Fibroblast of lung (primary cell): ENCODE data around the gene SLC35G1. TPM values are rescaled to one million over a fixed set of nuclear protein-coding genes. Genes with fewer than 3 reads are reported as not detected.
A peak's percentile ranks its signal among the peaks of the same experiment; 100 is the strongest.

Experiments
- DNase-seq, 2 donors: peaks; one replicate each; pipeline versions ENCODE4 v3.0.0 to v3.0.0-alpha.2; 2010; ENCODE audit warnings: low read depth in 2 of 2
- H2AFZ ChIP-seq: 2 replicates; pipeline ENCODE4 v1.5.1; 2012; ENCODE audit warnings: low read length, control low read depth, inconsistent platforms
- H3K27ac ChIP-seq: 2 replicates; pipeline ENCODE4 v1.5.1; 2011; ENCODE audit warnings: low read length, control low read depth; ENCODE audit not compliant: insufficient read depth
- H3K27me3 ChIP-seq: 2 replicates; pipeline ENCODE4 v1.5.1; 2011; ENCODE audit warnings: mild to moderate bottlenecking, low read length; ENCODE audit not compliant: control insufficient read depth, insufficient read depth
- H3K36me3 ChIP-seq: 2 replicates; pipeline ENCODE4 v1.5.1; 2011; ENCODE audit warnings: low read length; ENCODE audit not compliant: control insufficient read depth, insufficient read depth
- H3K4me1 ChIP-seq: 2 replicates; pipeline ENCODE4 v1.5.1; 2011; ENCODE audit warnings: low read length; ENCODE audit not compliant: control insufficient read depth, insufficient read depth; ENCODE audit errors: extremely low read depth
- H3K4me2 ChIP-seq: 2 replicates; pipeline ENCODE4 v1.5.1; 2011; ENCODE audit warnings: low read length, control low read depth; ENCODE audit not compliant: insufficient read depth; ENCODE audit errors: extremely low read depth
- H3K4me3 ChIP-seq, 4 experiments: fragments of 200-600 bp in 1 of 4; sonication (generic) in 1 of 4; replicated peaks in 1 of 4; 2 replicates each; pipeline ENCODE4 v1.5.1; 2011 to 2016; ENCODE audit warnings: low read length in 4 of 4, low read depth in 3 of 4, mild to moderate bottlenecking in 3 of 4, control low read depth in 2 of 4, inconsistent platforms in 1 of 4, mixed read lengths in 1 of 4; ENCODE audit not compliant: insufficient read depth in 1 of 4; ENCODE audit errors: control extremely low read depth in 1 of 4
- H3K79me2 ChIP-seq: 2 replicates; pipeline ENCODE4 v1.5.1; 2012; ENCODE audit warnings: mild to moderate bottlenecking, low read length, inconsistent platforms; ENCODE audit not compliant: control insufficient read depth, insufficient read depth
- H3K9ac ChIP-seq: 2 replicates; pipeline ENCODE4 v1.5.1; 2011; ENCODE audit warnings: mild to moderate bottlenecking, low read length, control low read depth; ENCODE audit not compliant: insufficient read depth
- H3K9me3 ChIP-seq: 2 replicates; pipeline ENCODE4 v1.5.1; 2012; ENCODE audit warnings: low read depth, low read length; ENCODE audit not compliant: control insufficient read depth, insufficient read depth
- H4K20me1 ChIP-seq: 2 replicates; pipeline ENCODE4 v1.5.1; 2011; ENCODE audit warnings: low read length; ENCODE audit not compliant: control insufficient read depth, insufficient read depth; ENCODE audit errors: extremely low read depth
- EZH2 ChIP-seq: IDR thresholded peaks from 2 replicates; pipeline ENCODE4 v1.5.1; 2012; ENCODE audit warnings: low read length, control low read depth, mild to moderate bottlenecking; ENCODE audit errors: missing control alignments
- polyA plus RNA-seq, 2 donors: library from polyadenylated mRNA; depleted of rRNA in 1 of 2; stranded (reverse) in 1 of 2; unstranded in 1 of 2; fragments of >200 nt; gene quantifications; 2 replicates each; pipeline ENCODE4 v1.2.1, GENCODE V29; 2011 to 2012; ENCODE audit warnings: missing spikeins in 1 of 2
- total RNA-seq: library from RNA; depleted of rRNA; stranded (reverse); fragments of >200 nt; gene quantifications from 2 replicates; pipeline ENCODE4 v1.2.1, GENCODE V29; 2014
- TF ChIP-seq, protein P1 (sequence below), 2 donors: IDR thresholded peaks in 1 of 2; conservative IDR thresholded peaks in 1 of 2; 1 replicate in 1 of 2; 2 replicates in 1 of 2; pipeline ENCODE4 v1.5.1; 2011 to 2012; ENCODE audit warnings: low read length in 2 of 2, control low read depth in 1 of 2, inconsistent platforms in 1 of 2, low read depth in 1 of 2, mild to moderate bottlenecking in 1 of 2

SLC35G1 gene
- total and polyA plus RNA-seq, 2 donors (not counting 1 experiment from before 2014, with no cell fraction given) = 4.0 to 8.1 TPM

DNA sequence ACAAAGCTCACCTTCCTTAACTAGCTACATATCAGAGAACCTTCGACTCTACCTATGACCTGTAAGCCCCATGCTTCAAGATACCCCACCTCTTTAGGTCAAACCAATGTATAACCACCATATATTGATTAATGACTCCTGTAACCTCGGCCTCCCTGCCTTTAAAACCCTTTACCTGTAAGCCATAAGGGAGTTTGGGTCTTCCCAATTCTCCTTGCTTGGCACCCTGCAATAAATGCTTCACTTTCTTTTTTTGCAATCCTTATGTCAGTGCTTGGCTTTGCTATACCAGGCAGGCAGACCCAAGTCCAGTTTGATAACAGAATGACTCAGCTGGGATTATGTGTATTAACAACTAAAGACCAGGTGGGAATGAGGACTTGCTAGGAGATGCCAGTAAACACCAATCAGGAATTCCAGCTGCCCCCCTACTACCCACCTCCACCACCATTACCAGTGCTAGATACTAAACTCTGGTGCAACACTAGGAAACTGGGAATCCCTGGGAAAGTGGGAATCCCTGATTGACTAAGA is 22.0 kb upstream of the SLC35G1 start:
- no peak overlapping the region for H2AFZ ChIP-seq
- no peaks in the 10 kb centered on the region for H3K79me2 ChIP-seq
- H4K20me1 ChIP-seq = no peaks in the 10 kb centered on the region
- no peaks in the 10 kb centered on the region for H3K9me3 ChIP-seq
- H3K4me2 ChIP-seq = no peak overlapping the region
- H3K27ac ChIP-seq = no peak overlapping the region
- no peaks in the 10 kb centered on the region for H3K27me3 ChIP-seq
- no peak overlapping the region for H3K4me3 ChIP-seq
- no peak for TF ChIP-seq EZH2
- TF ChIP-seq, protein P1, sequence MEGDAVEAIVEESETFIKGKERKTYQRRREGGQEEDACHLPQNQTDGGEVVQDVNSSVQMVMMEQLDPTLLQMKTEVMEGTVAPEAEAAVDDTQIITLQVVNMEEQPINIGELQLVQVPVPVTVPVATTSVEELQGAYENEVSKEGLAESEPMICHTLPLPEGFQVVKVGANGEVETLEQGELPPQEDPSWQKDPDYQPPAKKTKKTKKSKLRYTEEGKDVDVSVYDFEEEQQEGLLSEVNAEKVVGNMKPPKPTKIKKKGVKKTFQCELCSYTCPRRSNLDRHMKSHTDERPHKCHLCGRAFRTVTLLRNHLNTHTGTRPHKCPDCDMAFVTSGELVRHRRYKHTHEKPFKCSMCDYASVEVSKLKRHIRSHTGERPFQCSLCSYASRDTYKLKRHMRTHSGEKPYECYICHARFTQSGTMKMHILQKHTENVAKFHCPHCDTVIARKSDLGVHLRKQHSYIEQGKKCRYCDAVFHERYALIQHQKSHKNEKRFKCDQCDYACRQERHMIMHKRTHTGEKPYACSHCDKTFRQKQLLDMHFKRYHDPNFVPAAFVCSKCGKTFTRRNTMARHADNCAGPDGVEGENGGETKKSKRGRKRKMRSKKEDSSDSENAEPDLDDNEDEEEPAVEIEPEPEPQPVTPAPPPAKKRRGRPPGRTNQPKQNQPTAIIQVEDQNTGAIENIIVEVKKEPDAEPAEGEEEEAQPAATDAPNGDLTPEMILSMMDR (conservative IDR thresholded peaks at IDR 0.05 in 1 of 2, IDR thresholded peaks at IDR 0.05 in 1 of 2; ENCODE audit: low read depth in 1 of 2, low read length in 2 of 2) = no peak
- no peaks in the 10 kb centered on the region for H3K4me1 ChIP-seq
- no peak overlapping the region for H3K9ac ChIP-seq
- H3K36me3 ChIP-seq = no peaks in the 10 kb centered on the region
- no peak for DNase-seq

DNA sequence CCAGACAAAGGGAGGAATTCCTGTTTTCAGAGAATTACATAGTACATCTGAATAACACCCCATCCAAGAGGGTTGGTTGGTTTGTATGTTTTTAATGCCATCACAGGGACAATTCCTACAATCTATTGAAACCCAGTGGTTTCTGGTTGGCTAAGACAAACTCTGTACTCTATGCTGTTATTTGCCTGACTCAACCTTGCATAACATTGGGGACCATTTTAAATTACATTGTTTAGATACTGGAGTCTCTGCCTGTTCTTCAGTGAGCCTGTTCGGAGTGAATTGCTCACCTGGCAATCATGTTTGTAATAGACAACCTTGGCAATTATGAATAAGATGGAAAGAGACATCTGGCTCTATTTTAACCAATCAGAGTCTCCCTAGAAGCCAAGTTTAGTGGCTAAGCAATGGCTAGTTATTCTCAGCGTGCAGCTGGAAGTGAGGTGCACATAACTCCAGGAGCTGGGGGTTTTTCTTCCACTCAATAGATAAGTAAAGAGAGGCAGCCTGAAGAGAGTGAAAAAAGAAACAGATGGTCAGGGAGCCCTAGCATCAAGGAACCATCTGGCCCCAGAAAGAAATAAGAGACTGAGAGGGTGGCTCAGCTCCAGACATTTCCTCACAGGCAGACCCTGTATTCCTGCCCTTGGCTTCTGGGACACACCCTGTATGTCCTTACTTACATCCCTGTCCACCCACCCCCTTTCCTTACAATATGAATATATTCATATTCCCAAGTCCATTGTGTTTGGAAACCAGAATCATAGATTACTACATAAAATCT is 21.2 kb upstream of the SLC35G1 start:
- H3K27me3 ChIP-seq = no peaks in the 10 kb centered on the region
- no peak overlapping the region for H2AFZ ChIP-seq
- H3K4me3 ChIP-seq = no peak overlapping the region
- no peak for TF ChIP-seq EZH2
- TF ChIP-seq, protein P1 (conservative IDR thresholded peaks at IDR 0.05 in 1 of 2, IDR thresholded peaks at IDR 0.05 in 1 of 2; ENCODE audit: low read depth in 1 of 2, low read length in 2 of 2) = no peak
- no peaks in the 10 kb centered on the region for H3K79me2 ChIP-seq
- no peaks in the 10 kb centered on the region for H3K4me1 ChIP-seq
- H3K9me3 ChIP-seq = no peaks in the 10 kb centered on the region
- H3K4me2 ChIP-seq = no peak overlapping the region
- no peaks in the 10 kb centered on the region for H3K36me3 ChIP-seq
- H4K20me1 ChIP-seq = no peaks in the 10 kb centered on the region
- peak in 1 of 2 donors; percentile 9 for DNase-seq
- H3K27ac ChIP-seq = no peak overlapping the region
- no peak overlapping the region for H3K9ac ChIP-seq

DNA sequence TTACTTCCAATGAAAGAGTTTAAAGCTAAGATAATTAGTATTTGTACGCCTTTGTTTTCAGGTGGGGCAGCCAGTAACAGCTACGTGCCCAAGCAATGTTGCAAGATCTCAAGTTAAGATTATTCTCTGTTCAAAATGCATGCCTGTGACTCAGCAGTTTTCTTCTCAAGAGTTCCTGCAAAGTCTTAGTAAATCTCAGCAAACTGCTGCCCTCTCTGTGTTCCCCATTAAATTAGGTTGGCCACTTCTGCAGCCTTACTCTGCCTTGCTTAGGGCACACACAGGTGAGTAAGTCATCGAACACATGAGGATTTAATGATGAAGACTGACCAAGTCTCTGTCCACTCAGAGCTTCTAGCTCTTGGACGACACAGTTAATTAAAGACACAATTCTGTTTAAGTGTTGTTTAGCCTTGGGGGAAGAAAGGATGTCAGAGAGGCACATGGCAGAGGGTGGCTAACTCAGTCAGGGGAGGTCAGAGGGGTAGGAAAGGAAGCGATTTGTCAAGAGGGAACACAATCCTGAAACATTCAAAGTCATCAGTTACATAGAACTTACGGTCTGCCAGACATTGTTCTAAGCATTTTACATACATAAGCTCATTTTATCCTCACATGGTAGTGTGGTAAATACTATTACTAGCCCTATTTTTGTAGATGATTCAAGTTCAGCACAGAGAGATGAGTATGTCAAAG is 20.2 kb upstream of the SLC35G1 start:
- Histone ChIP-seq H3K4me1 (no peaks in the 10 kb centered on the region), H3K9ac (no peak overlapping the region), H3K4me3 (no peak overlapping the region), H3K4me2 (no peak overlapping the region), H4K20me1 (no peaks in the 10 kb centered on the region), H3K27ac (no peak overlapping the region), H3K27me3 (no peaks in the 10 kb centered on the region), H3K9me3 (no peaks in the 10 kb centered on the region), H3K79me2 (no peaks in the 10 kb centered on the region), H2AFZ (peak overlapping the region; percentile 11), H3K36me3 (no peaks in the 10 kb centered on the region)
- TF ChIP-seq, protein P1 (conservative IDR thresholded peaks at IDR 0.05 in 1 of 2, IDR thresholded peaks at IDR 0.05 in 1 of 2; ENCODE audit: low read depth in 1 of 2, low read length in 2 of 2) = no peak
- TF ChIP-seq EZH2 = no peak
- DNase-seq = peak; percentile 64 to 73
